H1 (cell line): ENCODE results near the gene RSPH6A. TPM values are rescaled to one million over a fixed set of nuclear protein-coding genes. Genes with fewer than 3 reads are reported as not detected.

Experiments used
- CTCF ChIA-PET: fragments of 300-600 bp; sonication (Branson Sonifier 250); formaldehyde crosslinking; loops from one replicate; lab custom pipeline; 2021; ENCODE audit not compliant: partially characterized antibody; lab: Charles Lee
- POLR2A ChIA-PET: fragments of 300-600 bp; sonication (Branson Sonifier 250); formaldehyde crosslinking; loops from one replicate; lab custom pipeline; 2021; ENCODE audit warnings: inconsistent platforms; ENCODE audit not compliant: partially characterized antibody; lab: Charles Lee
- DNase-seq, 2 experiments: peaks; one replicate each; pipeline versions ENCODE4 v3.0.0 to v3.0.0-alpha.2; 2010 to 2022; ENCODE audit warnings: low spot score in 2 of 2, low read depth in 1 of 2, mixed read lengths in 1 of 2
- FAIRE-seq: peaks from 2 replicates; lab custom pipeline; 2011; peaks lifted over from hg19 to GRCh38; lab: Jason Lieb, UNC
- H2AFZ ChIP-seq: 2 replicates; pipeline ENCODE4 v1.8.1; 2012; ENCODE audit warnings: low read length, inconsistent platforms
- H2AK5ac ChIP-seq: 2 replicates; pipeline ENCODE4 v1.6.1; 2013; ENCODE audit warnings: low read depth, low read length
- H2BK120ac ChIP-seq: replicated peaks from 2 replicates; pipeline ENCODE3; 2013; ENCODE audit warnings: low read depth, low read length, inconsistent platforms
- H2BK12ac ChIP-seq: 2 replicates; pipeline ENCODE4 v1.6.1; 2013; ENCODE audit warnings: low read depth, low read length
- H2BK15ac ChIP-seq: 2 replicates; pipeline ENCODE4 v1.6.1; 2013; ENCODE audit warnings: low read length
- H2BK20ac ChIP-seq: 2 replicates; pipeline ENCODE4 v1.6.1; 2013; ENCODE audit warnings: low read length
- H2BK5ac ChIP-seq: 2 replicates; pipeline ENCODE4 v1.6.1; 2013; ENCODE audit warnings: low read depth, low read length
- H3K14ac ChIP-seq: 2 replicates; pipeline ENCODE4 v1.6.1; 2013; ENCODE audit warnings: inconsistent platforms; ENCODE audit not compliant: insufficient read length
- H3K18ac ChIP-seq: 2 replicates; pipeline ENCODE4 v1.6.1; 2013; ENCODE audit warnings: low read length; ENCODE audit errors: extremely low read depth
- H3K23ac ChIP-seq: 2 replicates; pipeline ENCODE4 v1.6.1; 2013; ENCODE audit warnings: inconsistent platforms; ENCODE audit not compliant: insufficient read length
- H3K23me2 ChIP-seq: 2 replicates; pipeline ENCODE4 v1.6.1; 2013; ENCODE audit warnings: low read depth, low read length
- H3K27ac ChIP-seq: 2 replicates; pipeline ENCODE4 v1.6.1; 2011; ENCODE audit warnings: low read depth, low read length, inconsistent platforms
- H3K27me3 ChIP-seq, 4 experiments: replicated peaks in 1 of 4; 1 replicate in 1 of 4; 2 replicates in 3 of 4; pipeline versions ENCODE4 v1.6.1 to v1.8.1; 2011 to 2013; ENCODE audit warnings: low read length in 3 of 4, mild to moderate bottlenecking in 3 of 4, inconsistent platforms in 2 of 4, mixed read lengths in 2 of 4, moderate library complexity in 1 of 4; ENCODE audit not compliant: control insufficient read depth in 3 of 4, insufficient read depth in 3 of 4; ENCODE audit errors: extremely low read depth in 1 of 4
- H3K36me3 ChIP-seq, 4 experiments: 2 replicates each; pipeline versions ENCODE4 v1.6.1 to v1.8.1; 2011 to 2013; ENCODE audit warnings: mild to moderate bottlenecking in 4 of 4, low read length in 3 of 4, moderate library complexity in 2 of 4, control low read depth in 1 of 4, inconsistent platforms in 1 of 4; ENCODE audit not compliant: insufficient read depth in 4 of 4, control insufficient read depth in 2 of 4
- H3K4ac ChIP-seq: replicated peaks from 2 replicates; pipeline ENCODE3; 2013; ENCODE audit warnings: low read length, low read depth, mixed read lengths, inconsistent platforms; ENCODE audit not compliant: insufficient read length
- H3K4me1 ChIP-seq, 4 experiments: replicated peaks in 1 of 4; 1 replicate in 1 of 4; 2 replicates in 3 of 4; pipeline versions ENCODE4 v1.6.1 to v1.8.1; 2011 to 2013; ENCODE audit warnings: low read length in 3 of 4, inconsistent platforms in 2 of 4, mixed read lengths in 1 of 4; ENCODE audit not compliant: insufficient read depth in 4 of 4, control insufficient read depth in 3 of 4
- H3K4me2 ChIP-seq, 2 experiments: 2 replicates each; pipeline versions ENCODE4 v1.6.1 to v1.8.1; 2011 to 2013; ENCODE audit warnings: low read depth in 2 of 2, low read length in 2 of 2, control low read depth in 1 of 2, inconsistent platforms in 1 of 2, mild to moderate bottlenecking in 1 of 2; ENCODE audit not compliant: insufficient read depth in 1 of 2
- H3K4me3 ChIP-seq, 4 experiments: fragments of 200-600, 300-600 bp in 1 of 4; sonication (generic), shearing (Covaris generic), sonication (Bioruptor Twin) in 1 of 4; 2 replicates each; pipeline versions ENCODE4 v1.5.1 to v1.8.1; 2011 to 2016; ENCODE audit warnings: low read length in 4 of 4, low read depth in 3 of 4, control low read depth in 2 of 4, inconsistent platforms in 2 of 4, mild to moderate bottlenecking in 2 of 4, mixed read lengths in 1 of 4, moderate library complexity in 1 of 4; ENCODE audit not compliant: insufficient read depth in 2 of 4; ENCODE audit errors: extremely low read depth in 1 of 4
- H3K56ac ChIP-seq: replicated peaks from 2 replicates; pipeline ENCODE3; 2013; ENCODE audit warnings: low read depth, mild to moderate bottlenecking, mixed read lengths, low read length, inconsistent platforms; ENCODE audit not compliant: insufficient read length
- H3K79me1 ChIP-seq: 2 replicates; pipeline ENCODE4 v1.6.1; 2013; ENCODE audit warnings: low read depth, low read length, control low read depth
- H3K79me2 ChIP-seq, 2 experiments: 2 replicates each; pipeline versions ENCODE4 v1.6.1 to v1.8.1; 2012 to 2013; ENCODE audit warnings: low read length in 2 of 2, mild to moderate bottlenecking in 2 of 2, inconsistent platforms in 1 of 2; ENCODE audit not compliant: insufficient read depth in 2 of 2, control insufficient read depth in 1 of 2
- H3K9ac ChIP-seq, 4 experiments: replicated peaks in 1 of 4; 1 replicate in 1 of 4; 2 replicates in 3 of 4; pipeline versions ENCODE4 v1.6.1 to v1.8.1; 2011 to 2013; ENCODE audit warnings: low read depth in 3 of 4, low read length in 3 of 4, control low read depth in 2 of 4, mild to moderate bottlenecking in 2 of 4, moderate library complexity in 2 of 4, inconsistent platforms in 1 of 4; ENCODE audit errors: extremely low read depth in 1 of 4
- H3K9me3 ChIP-seq, 2 experiments: 2 replicates each; pipeline versions ENCODE4 v1.6.1 to v1.8.1; 2012 to 2013; ENCODE audit warnings: mild to moderate bottlenecking in 2 of 2, moderate library complexity in 2 of 2, control low read depth in 1 of 2, inconsistent platforms in 1 of 2, low read depth in 1 of 2, low read length in 1 of 2, mixed read lengths in 1 of 2; ENCODE audit not compliant: insufficient read depth in 2 of 2
- H4K20me1 ChIP-seq, 2 experiments: replicated peaks in 1 of 2; 2 replicates each; pipeline versions ENCODE3 to v1.8.1; 2011 to 2013; ENCODE audit warnings: inconsistent platforms in 2 of 2, low read length in 2 of 2, mild to moderate bottlenecking in 1 of 2; ENCODE audit not compliant: insufficient read depth in 2 of 2, control insufficient read depth in 1 of 2
- H4K5ac ChIP-seq: 2 replicates; pipeline ENCODE4 v1.6.1; 2013; ENCODE audit warnings: low read length, low read depth, mixed read lengths, inconsistent platforms; ENCODE audit not compliant: insufficient read length
- H4K8ac ChIP-seq: 2 replicates; pipeline ENCODE4 v1.8.0; 2013; ENCODE audit warnings: mild to moderate bottlenecking, moderate library complexity, low read length, inconsistent platforms; ENCODE audit not compliant: insufficient read depth; ENCODE audit errors: extremely low read depth
- H4K91ac ChIP-seq: replicated peaks from 2 replicates; pipeline ENCODE3; 2013; ENCODE audit warnings: low read length, mixed read lengths, inconsistent platforms; ENCODE audit not compliant: insufficient read length
- EP300 ChIP-seq, 2 experiments: IDR thresholded peaks; 1 replicate in 1 of 2; 2 replicates in 1 of 2; pipeline ENCODE4 v1.6.1; 2011 to 2012; ENCODE audit warnings: low read depth in 2 of 2, low read length in 2 of 2, mild to moderate bottlenecking in 2 of 2, borderline replicate concordance in 1 of 2, inconsistent platforms in 1 of 2, moderate library complexity in 1 of 2
- MAFK ChIP-seq: IDR thresholded peaks from 2 replicates; pipeline ENCODE4 v1.6.1; 2012; ENCODE audit warnings: low read depth, mild to moderate bottlenecking, improper control_type of control experiment, low read length
- NANOG ChIP-seq: IDR thresholded peaks from 2 replicates; pipeline ENCODE4 v1.6.1; 2011; ENCODE audit warnings: low read length, low read depth, mild to moderate bottlenecking, inconsistent platforms; ENCODE audit not compliant: insufficient read depth, poor library complexity, severe bottlenecking
- TAF7 ChIP-seq: optimal IDR thresholded peaks from 2 replicates; pipeline ENCODE3; 2011; ENCODE audit warnings: low read depth, mild to moderate bottlenecking, inconsistent platforms, low read length, moderate library complexity, borderline replicate concordance
- WGBS, 2 experiments: shearing (Covaris generic) in 1 of 2; methylation state at CpG; one replicate each; pipeline versions ENCODE4 v1.1.6 to v1.1.7; 2013 to 2015; ENCODE audit warnings: low lambda C conversion rate in 2 of 2, mixed read lengths in 2 of 2, inconsistent platforms in 1 of 2, low coverage in 1 of 2, missing lambda C conversion rate in 1 of 2; ENCODE audit not compliant: insufficient replicate concordance in 2 of 2, insufficient coverage in 1 of 2, insufficient read length in 1 of 2; ENCODE audit errors: extremely low coverage in 1 of 2, missing lambda C conversion rate in 1 of 2; 5-methylcytosine and 5-hydroxymethylcytosine counted together
- polyA plus RNA-seq, 7 experiments: library from polyadenylated mRNA; depleted of rRNA in 3 of 7; stranded (reverse) in 5 of 7; unstranded in 2 of 7; fragments of >200 nt in 5 of 7; fragments of 200-250 nt in 2 of 7; gene quantifications; 1 replicate in 5 of 7; 2 replicates in 1 of 7; 4 replicates in 1 of 7; pipeline versions ENCODE4 v1.2.1 to v1.2.3, GENCODE V29; 2011 to 2013; ENCODE audit warnings: missing spikeins in 2 of 7, mixed read lengths in 2 of 7
- total RNA-seq: library from RNA; stranded (reverse); fragmentation: NEBNext Ultra II Directional; extraction: Animal tissue kit (Norgen Biotek cat#: 25700); gene quantifications from 2 replicates; pipeline ENCODE4 v1.2.1, GENCODE V29; 2021
- TF ChIP-seq, protein P1 (sequence below): IDR thresholded peaks from 2 replicates; pipeline ENCODE4 v1.6.1; 2012; ENCODE audit warnings: low read length, inconsistent platforms
- TF ChIP-seq, protein P2 (sequence below), 3 experiments: IDR thresholded peaks; 1 replicate in 2 of 3; 2 replicates in 1 of 3; pipeline versions ENCODE4 v1.5.1 to v1.6.1; 2011; ENCODE audit warnings: low read length in 3 of 3, mild to moderate bottlenecking in 3 of 3, inconsistent platforms in 2 of 3, low read depth in 1 of 3, moderate library complexity in 1 of 3; ENCODE audit not compliant: insufficient read depth in 1 of 3; ENCODE audit errors: control extremely low read depth in 1 of 3

Gene RSPH6A
- total and polyA plus RNA-seq, 2 of the 8 experiments (the other 6 are each of a cell fraction or from before 2014, with no cell fraction given) = 0.05 to 0.19 TPM

DNA sequence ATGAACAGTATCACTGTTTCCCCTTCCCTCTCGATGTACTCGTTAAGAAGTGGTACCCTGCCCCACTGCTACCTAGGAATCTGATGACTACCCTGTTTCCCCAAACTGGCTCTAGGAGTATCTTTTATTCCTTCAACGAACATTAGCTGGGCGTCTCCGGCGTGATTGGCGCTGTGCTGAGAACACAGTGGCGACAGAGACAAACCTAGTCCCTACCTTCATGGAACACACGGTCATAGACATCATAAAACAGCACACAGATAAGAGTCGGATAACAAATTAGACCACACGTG lies 47.1 kb upstream of the RSPH6A start:
- Histone ChIP-seq H2BK20ac (no peak overlapping the region), H3K27me3 (no peaks in the 10 kb centered on the region; a peak in 1 of 7 replicates), H3K36me3 (peaks cover 0 to 9% (median 7%) of the 10 kb centered on the region in 4 experiments; a peak in 5 of 8 replicates), H3K4me3 (peak overlapping the region; percentile 76 to 99 (median 86)), H3K56ac (peak overlapping the region; percentile 70), H4K91ac (no peak overlapping the region), H3K18ac (peak overlapping the region; percentile 68; the same call in 1 of the 2 replicates), H3K27ac (peak overlapping the region; percentile 90), H3K4me1 (peaks cover 0 to 18% (median 8%) of the 10 kb centered on the region in 4 experiments; a peak in 6 of 7 replicates)
- POLR2A ChIA-PET = interaction anchor here (1.5 to 13.7 kb wide), 4 partner anchors 8 to 46 kb away, joined by 4 to 277 read pairs (median 34); partner anchors contain the start of genes IRF2BP1 and RSPH6A
- TF ChIP-seq, protein P1, sequence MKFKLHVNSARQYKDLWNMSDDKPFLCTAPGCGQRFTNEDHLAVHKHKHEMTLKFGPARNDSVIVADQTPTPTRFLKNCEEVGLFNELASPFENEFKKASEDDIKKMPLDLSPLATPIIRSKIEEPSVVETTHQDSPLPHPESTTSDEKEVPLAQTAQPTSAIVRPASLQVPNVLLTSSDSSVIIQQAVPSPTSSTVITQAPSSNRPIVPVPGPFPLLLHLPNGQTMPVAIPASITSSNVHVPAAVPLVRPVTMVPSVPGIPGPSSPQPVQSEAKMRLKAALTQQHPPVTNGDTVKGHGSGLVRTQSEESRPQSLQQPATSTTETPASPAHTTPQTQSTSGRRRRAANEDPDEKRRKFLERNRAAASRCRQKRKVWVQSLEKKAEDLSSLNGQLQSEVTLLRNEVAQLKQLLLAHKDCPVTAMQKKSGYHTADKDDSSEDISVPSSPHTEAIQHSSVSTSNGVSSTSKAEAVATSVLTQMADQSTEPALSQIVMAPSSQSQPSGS = no peak
- TF ChIP-seq NANOG (no peak), TAF7 (no peak), EP300 (IDR thresholded peaks at IDR 0.05; ENCODE audit: borderline replicate concordance in 1 of 2, low read depth in 2 of 2, low read length in 2 of 2) (no peak), MAFK (no peak)
- TF ChIP-seq, protein P2, sequence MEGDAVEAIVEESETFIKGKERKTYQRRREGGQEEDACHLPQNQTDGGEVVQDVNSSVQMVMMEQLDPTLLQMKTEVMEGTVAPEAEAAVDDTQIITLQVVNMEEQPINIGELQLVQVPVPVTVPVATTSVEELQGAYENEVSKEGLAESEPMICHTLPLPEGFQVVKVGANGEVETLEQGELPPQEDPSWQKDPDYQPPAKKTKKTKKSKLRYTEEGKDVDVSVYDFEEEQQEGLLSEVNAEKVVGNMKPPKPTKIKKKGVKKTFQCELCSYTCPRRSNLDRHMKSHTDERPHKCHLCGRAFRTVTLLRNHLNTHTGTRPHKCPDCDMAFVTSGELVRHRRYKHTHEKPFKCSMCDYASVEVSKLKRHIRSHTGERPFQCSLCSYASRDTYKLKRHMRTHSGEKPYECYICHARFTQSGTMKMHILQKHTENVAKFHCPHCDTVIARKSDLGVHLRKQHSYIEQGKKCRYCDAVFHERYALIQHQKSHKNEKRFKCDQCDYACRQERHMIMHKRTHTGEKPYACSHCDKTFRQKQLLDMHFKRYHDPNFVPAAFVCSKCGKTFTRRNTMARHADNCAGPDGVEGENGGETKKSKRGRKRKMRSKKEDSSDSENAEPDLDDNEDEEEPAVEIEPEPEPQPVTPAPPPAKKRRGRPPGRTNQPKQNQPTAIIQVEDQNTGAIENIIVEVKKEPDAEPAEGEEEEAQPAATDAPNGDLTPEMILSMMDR (IDR thresholded peaks at IDR 0.05; ENCODE audit: control extremely low read depth in 1 of 3, insufficient read depth in 1 of 3, low read depth in 1 of 3, low read length in 3 of 3) = no peak
- TF ChIP-seq, all 59 proteins: peak for 0
- Histone ChIP-seq H2BK120ac (no peak overlapping the region), H4K20me1 (peaks cover 2 to 8% of the 10 kb centered on the region in 2 experiments), H4K8ac (no peak overlapping the region), H2AK5ac (peak overlapping the region; percentile 4; the same call in 1 of the 2 replicates), H3K23ac (no peak overlapping the region), H3K14ac (no peak overlapping the region), H2BK5ac (peak overlapping the region; percentile 89; the same call in 1 of the 2 replicates), H2AFZ (0 out of 2 replicates have a peak overlapping the region, but pooled peaks have one; percentile 8), H2BK15ac (no peak overlapping the region; the same call in 1 of the 2 replicates), H2BK12ac (no peak overlapping the region), H3K9me3 (no peaks in the 10 kb centered on the region), H3K9ac (peak overlapping the region in 3 of 4 experiments; percentile 81 to 86 (median 84); a peak in 6 of 7 replicates), H4K5ac (peak overlapping the region; percentile 2), H3K79me2 (peaks cover 3 to 73% of the 10 kb centered on the region in 2 experiments; a peak in 2 of 4 replicates), H3K79me1 (peaks cover 12% of the 10 kb centered on the region; the same call in 1 of the 2 replicates), H3K4ac (peak overlapping the region; percentile 17), H3K4me2 (peak overlapping the region; percentile 73 to 87), H3K23me2 (peaks cover 16% of the 10 kb centered on the region)
- no peak for FAIRE-seq
- CTCF ChIA-PET = interaction anchor here (1.4 kb wide), 1 partner anchor 9 kb away, joined by 3 read pairs; no protein-coding TSS in a partner anchor
- WGBS, 2 experiments = 10% methylated on average over 11 of the region's 11 CpGs; no CpG with 5 or more reads in 1 of the 2 experiments
- no peak for DNase-seq
